ENCODE data around the gene SF3B1. TPM values are rescaled to one million over a fixed set of nuclear protein-coding genes. Genes with fewer than 3 reads are reported as not detected.
"Not testable (repeated sequence)": the region's sequence is repeated elsewhere in the genome, so short reads cannot be mapped to it uniquely, and the experiment has no call there.

The SF3B1 gene
- total RNA-seq, 1 donor from 2014 or later, result 278 TPM

GRCh38 chr2:197359859-197360258 lies 75.0 kb downstream of the SF3B1 start:
- H3K36me3 Mint-ChIP-seq (ENCODE audit: low read depth), result no peaks in the 10 kb centered on the region
- no peaks in the 10 kb centered on the region for H3K27me3 Mint-ChIP-seq
- H3K4me3 Mint-ChIP-seq, result no peak overlapping the region
- H3K9me3 Mint-ChIP-seq, result no peaks in the 10 kb centered on the region
- intact Hi-C loops (cut with micrococcal nuclease), result loop anchor here (5.0 kb wide), 1 partner anchor 48 kb away; the partner anchor contains the start of gene ANKRD44
- H3K4me1 Mint-ChIP-seq, result peaks cover 14% of the 10 kb centered on the region
- DNase-seq, result no peak
- no peak overlapping the region for H3K27ac Mint-ChIP-seq

GRCh38 chr2:197358931-197359330 lies 75.9 kb downstream of the SF3B1 start:
- peaks cover 14% of the 10 kb centered on the region for H3K4me1 Mint-ChIP-seq
- no peak for DNase-seq
- H3K4me3 Mint-ChIP-seq, result no peak overlapping the region
- intact Hi-C loops (cut with micrococcal nuclease), result loop anchor here (5.0 kb wide), 1 partner anchor 47 kb away; the partner anchor contains the start of gene ANKRD44
- no peaks in the 10 kb centered on the region for H3K27me3 Mint-ChIP-seq
- no peaks in the 10 kb centered on the region for H3K36me3 Mint-ChIP-seq (ENCODE audit: low read depth)
- no peak overlapping the region for H3K27ac Mint-ChIP-seq
- no peaks in the 10 kb centered on the region for H3K9me3 Mint-ChIP-seq

- intact Hi-C loops (cut with micrococcal nuclease), result loop anchor here (2.0 to 5.0 kb wide), 2 partner anchors 29 to 46 kb away; partner anchors contain the start of gene ANKRD44
- no peak for DNase-seq
- Mint-ChIP-seq H3K27ac (no peak overlapping the region), H3K4me1 (peaks cover 15% of the 10 kb centered on the region), H3K9me3 (no peaks in the 10 kb centered on the region), H3K4me3 (no peak overlapping the region), H3K27me3 (no peaks in the 10 kb centered on the region), H3K36me3 (ENCODE audit: low read depth) (no peaks in the 10 kb centered on the region)
Observed at GRCh38 chr2:197357986-197358385, 76.8 kb downstream of the SF3B1 start.

GRCh38 chr2:197356136-197356535 lies 78.7 kb downstream of the SF3B1 start:
- peak overlapping the region; percentile 22 for H3K4me3 Mint-ChIP-seq
- peaks cover 15% of the 10 kb centered on the region for H3K4me1 Mint-ChIP-seq
- H3K9me3 Mint-ChIP-seq, result no peaks in the 10 kb centered on the region
- H3K27me3 Mint-ChIP-seq, result no peaks in the 10 kb centered on the region
- intact Hi-C loops (cut with micrococcal nuclease), result loop anchor here (2.0 to 5.0 kb wide), 2 partner anchors 27 to 44 kb away; partner anchors contain the start of gene ANKRD44
- peak overlapping the region; percentile 80 for H3K27ac Mint-ChIP-seq
- H3K36me3 Mint-ChIP-seq (ENCODE audit: low read depth), result no peaks in the 10 kb centered on the region
- DNase-seq, result no peak

GRCh38 chr2:197354169-197354558 lies 80.7 kb downstream of the SF3B1 start:
- no peaks in the 10 kb centered on the region for H3K27me3 Mint-ChIP-seq
- H3K36me3 Mint-ChIP-seq (ENCODE audit: low read depth), result no peaks in the 10 kb centered on the region
- peaks cover 14% of the 10 kb centered on the region for H3K4me1 Mint-ChIP-seq
- no peak for DNase-seq
- H3K27ac Mint-ChIP-seq, result no peak overlapping the region
- H3K4me3 Mint-ChIP-seq, result no peak overlapping the region
- intact Hi-C loops (cut with micrococcal nuclease), result no loop called here
- H3K9me3 Mint-ChIP-seq, result no peaks in the 10 kb centered on the region

GRCh38 chr2:197353393-197354168 lies 81.2 kb downstream of the SF3B1 start:
- no peak for DNase-seq
- Mint-ChIP-seq H3K9me3 (no peaks in the 10 kb centered on the region), H3K27ac (no peak overlapping the region), H3K27me3 (no peaks in the 10 kb centered on the region), H3K36me3 (ENCODE audit: low read depth) (no peaks in the 10 kb centered on the region), H3K4me1 (peaks cover 12% of the 10 kb centered on the region), H3K4me3 (no peak overlapping the region)
- intact Hi-C loops (cut with micrococcal nuclease), result no loop called here

- Mint-ChIP-seq H3K4me3 (no peak overlapping the region), H3K9me3 (no peaks in the 10 kb centered on the region), H3K27me3 (no peaks in the 10 kb centered on the region), H3K4me1 (peaks cover 5% of the 10 kb centered on the region), H3K36me3 (ENCODE audit: low read depth) (no peaks in the 10 kb centered on the region), H3K27ac (no peak overlapping the region)
- intact Hi-C loops (cut with micrococcal nuclease), result no loop called here
- no peak for DNase-seq
Observed at GRCh38 chr2:197349699-197350098, 85.1 kb downstream of the SF3B1 start.

GRCh38 chr2:197348721-197349360 lies 86.0 kb downstream of the SF3B1 start:
- Mint-ChIP-seq H3K27me3 (no peaks in the 10 kb centered on the region), H3K4me1 (peaks cover 5% of the 10 kb centered on the region), H3K36me3 (ENCODE audit: low read depth) (no peaks in the 10 kb centered on the region), H3K27ac (no peak overlapping the region), H3K9me3 (no peaks in the 10 kb centered on the region), H3K4me3 (no peak overlapping the region)
- no peak for DNase-seq
- intact Hi-C loops (cut with micrococcal nuclease), result no loop called here

- intact Hi-C loops (cut with micrococcal nuclease), result no loop called here
- Mint-ChIP-seq H3K4me3 (no peak overlapping the region), H3K36me3 (ENCODE audit: low read depth) (no peaks in the 10 kb centered on the region), H3K27ac (no peak overlapping the region), H3K9me3 (no peaks in the 10 kb centered on the region), H3K4me1 (peaks cover 9% of the 10 kb centered on the region), H3K27me3 (no peaks in the 10 kb centered on the region)
- DNase-seq, result no peak
Observed at GRCh38 chr2:197345846-197346370, 88.9 kb downstream of the SF3B1 start.

- H3K4me1 Mint-ChIP-seq, result peaks cover 17% of the 10 kb centered on the region
- H3K27me3 Mint-ChIP-seq; H3K9me3 Mint-ChIP-seq; DNase-seq; H3K27ac Mint-ChIP-seq; H3K36me3 Mint-ChIP-seq (ENCODE audit: low read depth); intact Hi-C loops (cut with micrococcal nuclease); H3K4me3 Mint-ChIP-seq: not testable (repeated sequence)
Observed at GRCh38 chr2:197343968-197344367, 90.9 kb downstream of the SF3B1 start.

- no peak overlapping the region for H3K4me3 Mint-ChIP-seq
- no peaks in the 10 kb centered on the region for H3K27me3 Mint-ChIP-seq
- no peaks in the 10 kb centered on the region for H3K36me3 Mint-ChIP-seq (ENCODE audit: low read depth)
- DNase-seq, result no peak
- intact Hi-C loops (cut with micrococcal nuclease), result no loop called here
- H3K4me1 Mint-ChIP-seq, result peaks cover 17% of the 10 kb centered on the region
- H3K9me3 Mint-ChIP-seq, result no peaks in the 10 kb centered on the region
- no peak overlapping the region for H3K27ac Mint-ChIP-seq
Observed at GRCh38 chr2:197340591-197340990, 94.2 kb downstream of the SF3B1 start.

Other genes starting within 250 kb of the SF3B1 start
- gene ANKRD44, start 124.2 kb downstream of the SF3B1 start, total RNA-seq, result 130 and 147 TPM in 2 replicates
- 20.1 TPM in 2 replicates for gene COQ10B, start 18.5 kb upstream of the SF3B1 start, total RNA-seq
- gene HSPD1, start 64.8 kb upstream of the SF3B1 start, total RNA-seq, result 984 and 999 TPM in 2 replicates
- gene HSPE1, start 65.4 kb upstream of the SF3B1 start, total RNA-seq, result 409 and 411 TPM in 2 replicates
- gene MOB4, start 81.0 kb upstream of the SF3B1 start, total RNA-seq, result 19.2 and 22.6 TPM in 2 replicates
- not detected in 2 replicates for gene RFTN2, start 240.6 kb upstream of the SF3B1 start, total RNA-seq